Measurements from ENCODE around the gene ACOT8. TPM values are rescaled to one million over a fixed set of nuclear protein-coding genes. Genes with fewer than 3 reads are reported as not detected.
A peak's percentile ranks its signal among the peaks of the same experiment; 100 is the strongest.

ACOT8 gene
- total RNA-seq, 4 donors from 2014 or later, result 57.6 to 84.9 (median 61.4) TPM

DNA sequence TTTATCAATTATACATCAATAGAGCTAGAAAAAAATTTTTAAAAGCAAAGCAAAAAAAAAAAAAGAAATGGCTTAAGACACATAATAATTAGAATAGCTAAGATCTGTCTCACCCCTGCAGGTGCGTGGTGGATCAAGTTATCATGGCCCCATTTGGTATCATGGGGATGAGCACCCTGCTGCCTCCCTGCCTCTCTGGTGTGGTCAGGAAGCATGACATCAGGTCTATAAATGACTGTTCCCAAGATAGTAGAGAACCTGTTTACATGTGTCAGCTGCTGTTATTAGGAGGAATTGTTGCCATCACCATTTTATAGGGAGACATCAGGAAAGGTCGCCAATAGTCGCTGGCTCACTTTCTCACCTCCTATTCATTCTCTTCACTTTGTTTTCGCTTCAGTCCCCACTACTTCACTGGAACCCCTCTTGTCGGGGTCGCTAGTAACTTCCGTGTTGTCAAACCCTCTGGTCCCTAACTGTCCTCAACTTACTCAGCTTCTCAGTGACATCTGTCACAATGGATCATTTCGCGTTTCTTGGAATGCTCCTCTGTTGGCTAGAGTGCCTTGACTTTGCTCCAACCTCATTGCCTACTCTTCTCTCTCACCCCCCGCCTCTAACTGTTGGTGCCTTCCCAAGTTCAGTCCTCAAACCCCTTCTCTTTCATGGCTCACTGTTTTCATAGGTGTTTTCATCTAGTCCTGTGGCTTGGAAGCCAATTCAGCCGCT, 60.7 kb downstream of the ACOT8 start:
- H3K4me3 ChIP-seq (ENCODE audit: low read depth, poor library complexity, severe bottlenecking), result no peak overlapping the region
- TF ChIP-seq POLR2A (IDR thresholded peaks at IDR 0.05) (no peak), CTCF (IDR thresholded peaks at IDR 0.05) (no peak)
- 92 to 95% methylated on average over 11 of the region's 11 CpGs for WGBS, 2 donors
- intact Hi-C loops (cut with DNase I; ENCODE audit: low total_unique reads), result no loop called here
- DNase-seq (ENCODE audit: low spot score in 2 of 2), result no peak

DNA sequence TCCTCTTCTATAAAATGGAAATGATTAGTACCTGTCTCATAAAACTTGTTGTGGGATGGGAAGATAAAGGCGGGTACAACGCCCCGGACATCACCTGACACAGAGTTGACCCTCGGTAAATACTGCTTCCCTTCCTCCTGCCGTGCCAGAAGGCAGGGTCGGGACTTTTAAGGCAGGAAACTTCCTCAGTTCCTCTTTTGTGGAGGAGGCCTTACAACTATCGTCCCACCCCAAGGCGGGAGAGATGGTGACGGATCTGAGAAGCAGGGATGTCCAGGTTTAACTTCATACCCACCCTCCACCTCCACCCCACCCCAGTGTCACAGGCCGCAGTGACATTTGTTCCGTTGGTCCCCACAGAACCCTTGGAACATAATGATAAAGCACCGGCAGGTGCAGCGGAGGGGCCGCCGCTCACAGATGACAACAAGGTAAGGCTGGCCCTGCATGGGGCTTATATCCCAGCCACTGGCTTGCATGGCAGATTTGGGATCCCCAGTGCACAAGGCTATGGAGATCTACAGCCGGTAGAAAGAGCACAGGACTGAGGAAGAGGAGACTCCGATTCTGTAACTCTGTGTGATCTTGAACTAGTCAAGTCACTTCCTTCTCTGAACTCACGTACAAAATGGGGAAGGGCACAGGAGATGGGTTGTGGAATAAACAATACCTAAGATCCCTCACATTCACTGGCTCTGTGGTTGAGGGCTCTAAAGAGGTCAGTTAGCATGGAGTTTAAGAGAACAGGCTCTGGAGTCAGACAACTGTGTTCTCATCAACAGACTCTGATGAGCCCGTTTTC, 64.7 kb downstream of the ACOT8 start:
- WGBS, 2 donors, result 25 to 31% methylated on average over 19 of the region's 19 CpGs
- peak overlapping the region; percentile 91 for H3K4me3 ChIP-seq (ENCODE audit: low read depth, poor library complexity, severe bottlenecking)
- no peak for DNase-seq (ENCODE audit: low spot score in 2 of 2)
- TF ChIP-seq POLR2A (IDR thresholded peaks at IDR 0.05) (no peak), CTCF (IDR thresholded peaks at IDR 0.05) (no peak)
- intact Hi-C loops (cut with DNase I; ENCODE audit: low total_unique reads), result no loop called here

Other genes starting within 250 kb of the ACOT8 start
- gene WFDC10A, start 227.7 kb downstream of the ACOT8 start, total RNA-seq, result not detected
- gene WFDC9, start 226.1 kb downstream of the ACOT8 start, total RNA-seq, result not detected
- not detected for gene WFDC11, start 187.2 kb downstream of the ACOT8 start, total RNA-seq
- gene WFDC13, start 155.4 kb downstream of the ACOT8 start, total RNA-seq, result not detected
- gene WFDC10B, start 152.4 kb downstream of the ACOT8 start, total RNA-seq, result 1 to 10 TPM in 1 of 4 donors, under 1 TPM in 1, not detected in 2; 0.54 to 1.9 TPM
- not detected for gene SPINT4, start 135.0 kb downstream of the ACOT8 start, total RNA-seq
- gene WFDC3, start 65.5 kb downstream of the ACOT8 start, total RNA-seq, result 10 to 100 TPM in 3 of 4 donors, 1 to 10 TPM in 1; 8.4 to 37.2 (median 21.1) TPM
- gene DNTTIP1, start 65.4 kb downstream of the ACOT8 start, total RNA-seq, result 10 to 100 TPM; 24.5 to 62.9 (median 43.5) TPM
- 10 to 100 TPM in 2 of 4 donors, 1 to 10 TPM in 2; 1.1 to 24.1 (median 10.2) TPM for gene UBE2C, start 44.7 kb downstream of the ACOT8 start, total RNA-seq
- gene TNNC2, start 30.1 kb downstream of the ACOT8 start, total RNA-seq, result 10 to 100 TPM in 1 of 4 donors, 1 to 10 TPM in 2, not detected in 1; 1.4 to 10.7 (median 2.6) TPM
- gene SNX21, start 23.6 kb downstream of the ACOT8 start, total RNA-seq, result 100 to 1,000 TPM; 159 to 236 (median 203) TPM
- 1 to 10 TPM; 3.7 to 4.6 (median 4.0) TPM for gene ZSWIM3, start 222 bp upstream of the ACOT8 start, total RNA-seq
- 10 to 100 TPM; 10.0 to 16.6 (median 13.5) TPM for gene ZSWIM1, start 23.8 kb upstream of the ACOT8 start, total RNA-seq
- gene SPATA25, start 30.2 kb upstream of the ACOT8 start, total RNA-seq, result 1 to 10 TPM in 2 of 4 donors, under 1 TPM in 2; 0.59 to 3.6 (median 1.8) TPM
- gene NEURL2, start 33.8 kb upstream of the ACOT8 start, total RNA-seq, result 10 to 100 TPM in 2 of 4 donors, 1 to 10 TPM in 2; 6.5 to 12.9 (median 9.5) TPM
- 100 to 1,000 TPM in 3 of 4 donors, 10 to 100 TPM in 1; 89.1 to 122 (median 111) TPM for gene CTSA, start 33.9 kb upstream of the ACOT8 start, total RNA-seq
- gene PLTP, start 54.8 kb upstream of the ACOT8 start, total RNA-seq, result 100 to 1,000 TPM in 1 of 4 donors, 10 to 100 TPM in 3; 37.4 to 114 (median 83.2) TPM
- gene PCIF1, start 77.3 kb upstream of the ACOT8 start, total RNA-seq, result 10 to 100 TPM; 34.5 to 63.2 (median 41.3) TPM
- gene ZNF335, start 114.8 kb upstream of the ACOT8 start, total RNA-seq, result 10 to 100 TPM; 21.6 to 38.6 (median 30.7) TPM
- gene MMP9, start 151.5 kb upstream of the ACOT8 start, total RNA-seq, result 1 to 10 TPM in 3 of 4 donors, not detected in 1; 1.8 to 7.0 (median 1.9) TPM
- gene SLC12A5, start 171.8 kb upstream of the ACOT8 start, total RNA-seq, result not detected
- gene NCOA5, start 232.6 kb upstream of the ACOT8 start, total RNA-seq, result 10 to 100 TPM; 27.7 to 51.5 (median 41.2) TPM

Measured in lower leg skin (tissue), 4 donors.